HG03064 (cell line): Measurements from ENCODE around the gene PSEN1.
"Not testable (repeated sequence)": the region's sequence is repeated elsewhere in the genome, so short reads cannot be mapped to it uniquely, and the experiment has no call there.

Experiments
- ATAC-seq: cut with Tn5 transposase; IDR thresholded peaks from one replicate; pipeline ENCODE4 v1.9.1; 2021; ENCODE audit warnings: low read depth; ENCODE audit not compliant: unreplicated experiment

PSEN1 gene

DNA sequence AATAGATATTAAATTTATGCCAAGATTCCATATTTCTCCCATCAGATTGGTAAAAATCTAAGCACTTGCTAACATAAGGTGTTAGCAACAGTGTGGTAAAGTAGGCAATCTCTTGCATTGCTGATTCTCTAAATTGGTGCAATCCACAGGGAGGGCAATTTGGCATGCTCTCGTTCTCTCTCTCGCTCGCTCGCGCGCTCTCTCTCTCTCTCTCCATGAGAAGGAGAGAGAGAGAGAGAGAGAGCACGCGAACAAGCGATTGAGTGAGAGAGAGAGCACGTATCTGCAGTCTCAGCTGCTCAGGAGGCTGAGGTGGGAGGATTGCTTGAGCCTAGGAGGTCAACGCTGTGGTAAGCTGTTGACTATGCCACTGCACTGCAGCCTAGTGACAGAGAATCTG lies 25.9 kb downstream of the PSEN1 start:
- no peak for ATAC-seq

DNA sequence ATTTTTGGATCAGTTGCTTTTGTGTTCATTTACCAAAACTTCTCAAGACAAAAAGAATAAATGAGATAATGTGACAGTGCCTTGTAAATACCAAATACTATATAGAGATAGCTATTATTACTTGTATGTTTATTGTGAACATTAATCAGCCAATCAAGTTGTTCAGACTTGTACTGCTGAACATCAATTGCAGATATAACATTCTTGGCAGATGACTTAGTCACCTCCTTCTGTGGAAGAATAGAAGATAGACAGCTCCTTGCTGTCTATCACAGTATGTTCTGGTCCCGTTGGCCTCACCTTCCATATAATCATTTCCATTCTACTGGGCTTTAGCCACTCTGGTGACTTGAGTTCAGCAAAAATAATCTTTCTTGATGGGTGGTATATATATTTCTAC lies 30.1 kb downstream of the PSEN1 start:
- ATAC-seq, result no peak

DNA sequence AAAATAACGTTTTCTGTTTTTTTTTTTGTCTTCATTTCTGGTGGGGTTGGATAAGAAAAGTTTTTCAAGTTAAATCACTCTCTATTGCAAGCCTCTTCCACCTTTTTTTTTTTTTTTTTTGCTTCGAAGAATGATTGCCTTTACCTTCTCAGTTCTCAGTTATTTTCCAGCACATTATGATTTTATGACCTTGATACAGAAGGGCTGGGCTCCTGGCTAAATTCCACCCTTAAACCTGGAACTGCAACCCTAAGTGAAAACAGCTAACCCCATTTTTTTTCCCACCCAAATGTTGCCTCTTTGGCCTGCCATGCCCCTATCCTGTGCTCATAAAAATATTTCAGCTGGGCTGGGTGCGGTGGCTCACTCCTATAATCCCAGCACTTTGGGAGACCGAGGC lies 31.4 kb downstream of the PSEN1 start:
- no peak for ATAC-seq

DNA sequence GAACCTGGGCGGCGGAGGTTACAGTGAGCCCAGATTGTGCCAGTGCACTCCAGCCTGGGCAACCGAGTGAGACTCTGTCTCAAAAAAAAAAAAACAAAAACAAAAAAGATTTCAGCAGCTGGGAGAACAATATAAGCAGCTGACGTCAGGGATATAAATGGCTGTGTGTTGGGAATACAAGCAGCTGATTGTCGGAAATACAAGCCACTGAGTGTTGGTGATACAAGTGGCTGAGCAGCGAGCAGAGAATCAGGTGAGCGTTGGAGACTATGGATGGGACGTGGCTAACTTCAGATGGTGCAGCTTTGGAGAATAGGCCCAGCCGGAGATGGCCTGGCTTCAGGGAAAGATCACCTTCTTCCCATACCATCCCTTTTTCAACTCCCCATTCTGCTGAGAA lies 32.0 kb downstream of the PSEN1 start:
- no peak for ATAC-seq

DNA sequence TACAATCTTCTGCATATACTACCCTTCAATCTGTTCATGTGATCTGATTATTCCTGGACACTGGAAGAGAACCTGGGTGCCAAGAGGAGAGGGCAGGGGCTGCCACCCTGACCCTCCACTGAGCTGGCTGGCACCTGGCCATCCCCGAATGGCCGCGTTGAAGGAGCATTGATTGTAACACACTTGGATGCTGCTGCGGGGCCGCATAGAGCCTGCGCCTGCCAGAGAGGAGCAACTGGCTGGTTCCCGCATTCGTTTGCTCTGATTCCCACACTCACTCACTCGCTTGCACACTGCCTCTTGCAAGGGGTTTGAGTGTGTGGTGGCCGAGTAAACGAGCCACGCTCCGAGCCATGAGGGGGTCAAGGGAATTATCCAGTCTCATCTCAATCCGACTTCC lies 32.4 kb downstream of the PSEN1 start:
- no peak for ATAC-seq

DNA sequence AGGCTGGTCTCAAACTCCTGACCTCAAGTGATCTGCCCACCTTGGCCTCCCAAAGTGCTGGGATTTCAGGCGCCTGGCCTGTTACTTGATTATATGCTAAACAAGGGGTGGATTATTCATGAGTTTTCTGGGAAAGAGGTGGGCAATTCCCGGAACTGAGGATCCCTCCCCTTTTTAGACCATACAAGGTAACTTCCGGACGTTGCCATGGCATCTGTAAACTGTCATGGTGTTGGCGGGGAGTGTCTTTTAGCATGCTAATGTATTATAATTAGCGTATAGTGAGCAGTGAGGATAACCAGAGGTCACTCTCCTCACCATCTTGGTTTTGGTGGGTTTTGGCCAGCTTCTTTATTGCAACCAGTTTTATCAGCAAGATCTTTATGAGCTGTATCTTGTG lies 33.5 kb downstream of the PSEN1 start:
- not testable (repeated sequence) for ATAC-seq

DNA sequence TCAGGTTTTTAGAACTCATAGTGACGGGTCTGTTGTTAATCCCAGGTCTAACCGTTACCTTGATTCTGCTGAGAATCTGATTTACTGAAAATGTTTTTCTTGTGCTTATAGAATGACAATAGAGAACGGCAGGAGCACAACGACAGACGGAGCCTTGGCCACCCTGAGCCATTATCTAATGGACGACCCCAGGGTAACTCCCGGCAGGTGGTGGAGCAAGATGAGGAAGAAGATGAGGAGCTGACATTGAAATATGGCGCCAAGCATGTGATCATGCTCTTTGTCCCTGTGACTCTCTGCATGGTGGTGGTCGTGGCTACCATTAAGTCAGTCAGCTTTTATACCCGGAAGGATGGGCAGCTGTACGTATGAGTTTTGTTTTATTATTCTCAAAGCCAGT lies 34.4 kb downstream of the PSEN1 start:
- ATAC-seq, result no peak

DNA sequence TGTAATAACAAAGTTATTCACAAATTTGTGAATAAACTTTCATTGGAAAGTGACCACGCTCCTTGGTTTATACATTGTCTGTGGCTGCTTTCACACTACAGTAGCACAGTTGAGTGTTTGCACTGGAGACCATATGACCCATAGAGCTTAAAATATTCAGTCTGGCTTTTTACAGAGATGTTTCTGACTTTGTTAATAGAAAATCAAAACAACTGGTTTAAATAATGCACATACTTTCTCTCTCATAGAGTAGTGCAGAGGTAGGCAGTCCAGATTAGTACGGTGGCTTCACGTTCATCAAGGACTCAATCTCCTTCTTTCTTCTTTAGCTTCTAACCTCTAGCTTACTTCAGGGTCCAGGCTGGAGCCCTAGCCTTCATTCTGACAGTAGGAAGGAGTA lies 36.2 kb downstream of the PSEN1 start:
- no peak for ATAC-seq

DNA sequence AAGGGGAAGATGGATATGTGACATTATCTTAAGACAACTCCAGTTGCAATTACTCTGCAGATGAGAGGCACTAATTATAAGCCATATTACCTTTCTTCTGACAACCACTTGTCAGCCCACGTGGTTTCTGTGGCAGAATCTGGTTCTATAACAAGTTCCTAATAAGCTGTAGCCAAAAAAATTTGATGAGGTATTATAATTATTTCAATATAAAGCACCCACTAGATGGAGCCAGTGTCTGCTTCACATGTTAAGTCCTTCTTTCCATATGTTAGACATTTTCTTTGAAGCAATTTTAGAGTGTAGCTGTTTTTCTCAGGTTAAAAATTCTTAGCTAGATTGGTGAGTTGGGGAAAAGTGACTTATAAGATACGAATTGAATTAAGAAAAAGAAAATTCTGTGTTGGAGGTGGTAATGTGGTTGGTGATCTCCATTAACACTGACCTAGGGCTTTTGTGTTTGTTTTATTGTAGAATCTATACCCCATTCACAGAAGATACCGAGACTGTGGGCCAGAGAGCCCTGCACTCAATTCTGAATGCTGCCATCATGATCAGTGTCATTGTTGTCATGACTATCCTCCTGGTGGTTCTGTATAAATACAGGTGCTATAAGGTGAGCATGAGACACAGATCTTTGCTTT lies 36.9 kb downstream of the PSEN1 start:
- ATAC-seq, result no peak

DNA sequence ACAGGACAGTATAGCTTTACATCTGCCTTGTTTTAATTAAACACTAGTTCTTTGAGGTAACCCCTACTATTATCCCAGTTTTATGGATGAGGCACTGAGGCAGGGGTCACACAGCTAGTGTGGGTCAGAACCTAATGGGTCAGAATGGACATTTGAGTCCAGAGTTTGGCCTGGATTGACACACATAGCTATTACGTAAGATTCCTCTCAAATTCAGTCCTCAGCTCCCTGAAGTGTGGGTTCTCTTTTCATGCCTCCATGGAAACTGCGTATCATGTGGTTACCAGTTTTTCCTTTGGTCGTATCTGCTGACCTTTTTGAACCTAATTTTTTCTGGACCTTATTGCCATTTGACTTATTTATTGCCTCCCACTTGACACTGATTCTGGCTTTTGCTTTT lies 40.4 kb downstream of the PSEN1 start:
- no peak for ATAC-seq

DNA sequence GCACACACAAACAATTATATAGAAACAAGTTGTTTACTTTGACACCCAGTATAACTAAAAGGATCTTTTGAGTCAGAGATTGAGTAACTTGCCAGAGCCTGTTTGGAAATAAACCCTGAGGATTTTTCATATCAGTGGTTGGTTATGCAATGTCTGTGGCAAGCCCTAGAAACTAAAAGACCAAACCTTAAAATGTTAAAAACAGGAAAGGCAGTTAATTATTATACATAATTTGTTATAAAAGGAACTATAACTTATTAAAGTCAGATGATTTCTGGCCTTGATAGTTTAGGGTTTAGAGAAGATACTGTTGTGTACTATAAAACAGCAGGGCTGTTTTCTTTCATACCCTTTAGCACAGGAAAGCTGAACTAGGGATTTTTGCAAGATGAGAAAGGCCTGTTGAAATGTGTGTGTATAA lies 44.1 kb downstream of the PSEN1 start:
- no peak for ATAC-seq

DNA sequence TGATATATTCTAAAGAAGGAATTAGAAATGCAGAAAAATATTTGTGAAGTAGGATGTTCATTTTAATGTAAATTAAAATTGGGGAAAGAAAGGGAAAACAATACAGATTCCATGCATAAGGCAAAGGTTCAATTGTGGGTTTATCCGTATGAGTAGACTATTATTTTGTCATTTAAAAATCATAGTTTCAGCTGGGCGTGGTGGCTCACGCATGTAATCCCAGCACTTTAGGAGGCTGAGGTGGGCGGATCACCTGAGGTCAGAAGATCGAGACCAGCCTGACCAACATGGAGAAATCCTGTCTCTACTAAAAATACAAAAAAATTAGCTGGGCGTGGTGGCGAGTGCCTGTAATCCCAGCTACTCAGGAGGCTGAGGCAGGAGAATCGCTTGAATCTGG lies 44.7 kb downstream of the PSEN1 start:
- not testable (repeated sequence) for ATAC-seq

DNA sequence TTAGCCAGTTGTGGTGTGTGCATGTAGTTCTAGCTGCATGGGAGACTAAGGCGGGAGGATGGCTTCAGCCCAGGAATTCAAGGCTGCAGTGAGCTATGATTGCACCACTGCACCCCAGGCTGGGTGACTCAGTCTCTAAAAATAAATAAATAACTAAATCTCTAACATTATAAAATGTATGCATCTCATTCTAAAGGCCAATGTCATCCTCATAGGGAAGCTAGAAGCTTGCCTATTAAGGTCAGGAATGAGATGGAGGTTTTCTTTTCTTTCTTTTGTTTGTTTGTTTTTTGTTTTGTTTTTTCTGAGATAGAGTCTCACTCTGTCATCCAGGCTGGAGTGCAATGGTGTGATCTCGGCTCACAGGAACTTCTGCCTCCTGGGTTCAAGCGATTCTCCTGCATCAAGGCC lies 52.2 kb downstream of the PSEN1 start:
- no peak for ATAC-seq

DNA sequence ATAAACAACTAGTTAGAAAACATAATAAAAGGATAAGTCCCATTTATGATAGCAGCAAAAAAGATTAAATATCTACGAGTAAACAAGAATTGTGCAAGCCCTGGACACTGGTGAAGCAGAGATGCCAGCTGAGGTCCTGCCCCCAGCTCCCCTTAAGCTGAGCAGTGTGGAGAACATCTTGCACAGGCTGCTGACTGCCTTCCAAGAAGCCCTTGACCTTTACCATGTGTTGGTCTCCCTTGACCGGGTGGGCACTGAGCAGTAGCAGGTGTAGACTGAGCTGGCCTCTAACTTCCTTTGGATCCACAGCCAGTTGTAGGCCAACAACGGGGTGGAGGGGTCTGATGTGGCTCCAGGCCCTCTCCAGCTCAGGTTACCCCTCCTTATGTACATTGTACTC lies 53.3 kb downstream of the PSEN1 start:
- ATAC-seq, result no peak

DNA sequence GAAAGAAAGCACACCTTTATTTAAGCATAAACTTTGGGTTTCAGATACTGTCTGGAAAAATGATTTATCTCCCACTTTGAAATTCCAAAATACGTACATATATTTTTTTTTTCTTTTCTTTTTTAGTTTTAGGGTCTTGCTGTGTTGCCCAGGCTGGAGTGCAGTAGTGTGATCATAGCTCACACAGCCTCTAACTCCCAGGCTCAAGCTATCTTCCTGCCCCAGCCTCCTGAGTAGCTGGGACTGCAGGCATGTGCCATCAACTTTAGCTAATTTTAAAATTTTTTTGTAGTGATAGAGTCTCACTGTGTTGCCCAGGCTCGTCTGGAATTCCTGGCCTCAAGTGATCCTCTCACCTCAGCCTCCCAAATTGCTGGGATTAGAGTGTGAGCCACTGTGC lies 55.1 kb downstream of the PSEN1 start:
- no peak for ATAC-seq

DNA sequence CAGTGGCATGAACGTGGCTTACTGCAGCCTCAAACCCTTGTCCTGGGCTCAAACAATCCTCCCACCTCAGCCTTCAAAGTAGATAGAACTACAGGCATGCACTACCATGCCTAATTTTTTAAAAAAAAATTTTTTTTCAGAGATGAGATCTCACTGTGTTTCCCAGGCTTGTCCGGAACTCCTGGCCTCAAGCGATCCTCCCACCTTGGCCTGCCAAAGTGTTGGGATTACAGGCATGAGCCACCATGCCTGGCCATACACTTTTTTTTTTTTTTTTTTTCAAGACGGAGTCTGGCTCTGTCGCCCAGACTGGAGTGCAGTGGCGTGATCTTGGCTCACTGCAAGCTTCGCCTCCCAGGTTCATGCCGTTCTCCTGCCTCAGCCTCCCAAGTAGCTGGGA lies 58.0 kb downstream of the PSEN1 start:
- not testable (repeated sequence) for ATAC-seq

DNA sequence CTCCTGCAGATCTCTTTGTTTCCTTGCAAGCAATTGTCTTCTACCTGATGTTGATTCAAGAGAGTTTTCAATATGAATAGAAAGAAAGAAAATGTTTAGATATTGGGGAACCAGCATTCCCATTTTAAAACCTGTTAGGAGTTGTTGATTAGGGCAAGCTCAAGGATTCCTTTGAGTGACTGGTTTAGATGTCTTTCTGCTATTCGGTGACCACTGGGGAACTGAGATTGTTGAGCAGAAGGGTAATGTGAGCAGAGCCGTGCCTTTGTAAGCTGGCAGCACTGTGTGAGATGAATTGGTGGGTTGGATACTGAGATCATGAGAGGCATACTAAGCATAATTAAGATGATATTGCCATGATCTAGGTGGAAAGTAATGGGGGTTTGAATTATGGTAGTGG lies 61.9 kb downstream of the PSEN1 start:
- no peak for ATAC-seq

DNA sequence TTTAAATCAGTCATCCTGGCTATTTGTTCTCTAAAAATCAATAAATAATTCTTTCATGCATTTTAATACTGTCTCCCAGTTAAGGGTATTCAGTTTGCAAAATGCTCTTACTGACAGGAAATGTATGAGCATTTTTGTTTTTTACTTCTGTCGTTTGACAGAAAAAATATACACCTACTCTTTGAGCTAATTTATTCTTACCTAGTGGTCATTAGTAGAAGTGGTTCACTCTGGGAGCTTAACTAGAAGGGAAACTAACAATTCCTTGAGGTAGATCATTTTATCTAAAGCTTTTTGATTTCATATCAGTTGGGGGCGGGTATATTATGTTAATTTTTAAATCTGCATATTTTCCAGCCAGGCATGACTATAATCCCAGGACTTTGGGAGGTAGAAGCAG lies 67.2 kb downstream of the PSEN1 start:
- no peak for ATAC-seq

DNA sequence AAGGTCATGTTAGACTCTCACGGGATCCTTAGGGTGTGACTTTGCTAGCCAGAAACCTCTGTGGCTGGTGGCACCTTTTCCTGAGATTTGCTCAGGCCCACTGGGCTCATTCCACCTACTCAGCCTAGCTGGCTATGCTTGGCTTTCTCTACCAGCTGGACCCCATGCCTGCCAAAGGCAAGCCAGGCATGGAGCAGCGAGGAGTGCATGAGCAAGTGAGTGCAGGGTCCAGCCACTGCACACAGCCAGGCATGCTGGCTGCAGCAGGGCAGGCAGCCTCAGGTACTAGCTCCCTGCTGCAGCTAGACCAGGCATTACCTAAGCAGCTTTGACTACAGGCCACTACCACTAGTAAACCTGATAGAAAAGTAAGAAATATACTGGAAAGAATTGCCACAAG lies 71.3 kb downstream of the PSEN1 start:
- no peak for ATAC-seq

DNA sequence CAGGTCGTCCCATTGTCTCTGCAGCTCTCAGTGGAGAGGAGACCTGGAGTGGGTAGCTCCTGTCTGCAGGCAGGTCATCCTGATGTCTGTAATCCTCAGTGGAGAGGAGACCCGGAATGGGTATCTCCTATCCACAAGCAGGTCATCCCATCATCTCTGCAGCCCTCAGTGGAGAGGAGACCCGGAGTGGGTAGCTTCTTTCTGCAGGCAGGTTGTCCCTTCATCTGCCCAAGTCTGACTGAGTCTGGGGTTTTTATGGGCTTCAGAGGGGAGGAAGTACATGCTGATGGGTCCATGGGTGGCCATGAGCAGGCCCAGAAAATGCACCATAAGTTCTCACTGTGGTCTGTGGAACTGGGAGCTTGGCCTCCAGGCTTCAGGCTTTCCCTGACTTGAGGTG lies 72.1 kb downstream of the PSEN1 start:
- ATAC-seq, result no peak

DNA sequence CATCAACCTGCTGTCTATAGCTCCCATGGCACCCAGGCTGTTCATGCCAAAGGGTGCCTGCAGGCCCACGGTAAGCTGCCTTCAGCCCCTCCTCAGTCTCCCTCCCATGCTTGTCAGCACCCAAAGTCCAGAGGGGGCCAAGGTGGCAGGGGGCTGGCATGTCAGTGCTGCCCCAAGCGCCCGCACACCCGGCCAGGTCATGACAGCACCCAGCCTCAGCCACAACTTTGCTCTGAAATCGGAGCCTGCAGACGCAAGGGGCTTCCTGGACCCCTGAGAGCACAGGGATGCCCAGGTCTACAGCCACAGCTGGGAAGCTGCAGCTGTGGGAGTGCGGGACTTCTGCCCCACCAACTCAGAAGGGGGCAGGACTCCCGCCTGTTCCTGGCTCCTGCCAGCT lies 72.5 kb downstream of the PSEN1 start:
- ATAC-seq, result no peak

DNA sequence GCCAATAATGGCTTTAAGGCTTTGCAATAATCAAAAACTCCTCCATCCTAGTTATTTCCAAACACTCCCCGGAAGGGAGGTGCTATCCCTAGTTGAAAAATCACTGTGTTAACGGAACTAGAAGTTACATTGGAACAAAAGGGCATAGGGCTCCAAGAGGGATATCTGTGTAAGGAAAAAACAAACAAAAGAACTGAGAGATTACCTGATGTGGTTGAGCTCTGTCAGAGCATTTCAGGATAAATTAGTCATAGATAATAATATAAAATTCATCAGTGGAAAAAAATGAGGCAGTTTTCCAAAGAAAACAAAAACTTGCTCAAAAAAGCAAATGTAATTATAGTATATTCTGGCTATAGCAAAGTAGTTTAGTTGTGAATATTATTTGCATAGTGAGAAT lies 73.6 kb downstream of the PSEN1 start:
- no peak for ATAC-seq
